Spleen (tissue), 11 donors: ENCODE data around the gene OR4K17. TPM values are rescaled to one million over a fixed set of nuclear protein-coding genes. Genes with fewer than 3 reads are reported as not detected.

Experiments used
- polyA plus RNA-seq, 3 donors: library from polyadenylated mRNA; stranded (reverse); fragments of 200-250 nt; gene quantifications; one replicate each; pipeline ENCODE4 v1.2.1, GENCODE V29; 2013
- small RNA-seq, 4 donors: library from RNA; depleted of rRNA; stranded (forward); fragments of <200 nt; gene quantifications; one replicate each; pipeline ENCODE3, GENCODE V24; 2016
- total RNA-seq, 7 donors: library from RNA; depleted of rRNA in 3 of 7; stranded (reverse); fragments of >200 nt in 3 of 7; fragmentation: NEBNext Ultra II Directional in 4 of 7; extraction: Animal tissue kit (Norgen Biotek cat#: 25700) in 4 of 7; gene quantifications; one replicate each; pipeline versions ENCODE4 v1.1.0 to v1.2.1, GENCODE V29; 2016 to 2021
- donor health status: healthy with polysubstance abuse.
- donor health status: DM: no; HTN: no; CAD: no; lungs with moderate emphysema.
- donor health status: DM: no; HTN: no; CAD: no.
- donor health status: Bipolar disorder and iron deficiency.
- donor health status: healthy.
- donor health status: DM: no; HTN: no; CAD: no.
- donor health status: DM: yes; HTN: yes; CAD: no.

OR4K17 gene
- total and polyA plus RNA-seq, 10 donors: not detected

Small RNA genes lying within 50 kb of the gene (small RNA-seq; reads per million reads assigned to genes)
- gene RNA5SP380: 0 reads per million in 4 donors

Other genes with a start within 250 kb of the OR4K17 start
- gene OR4K2, start 235.6 kb upstream of the OR4K17 start, total RNA-seq: not detected
- gene OR4K2, start 235.6 kb upstream of the OR4K17 start, polyA plus RNA-seq: not detected
- not detected for gene OR4K5, start 190.1 kb upstream of the OR4K17 start, total RNA-seq
- gene OR4K5, start 190.1 kb upstream of the OR4K17 start, polyA plus RNA-seq: not detected
- gene OR4K1, start 179.8 kb upstream of the OR4K17 start, total RNA-seq: not detected
- not detected for gene OR4K1, start 179.8 kb upstream of the OR4K17 start, polyA plus RNA-seq
- not detected for gene OR4K15, start 135.1 kb upstream of the OR4K17 start, total RNA-seq
- not detected for gene OR4K15, start 135.1 kb upstream of the OR4K17 start, polyA plus RNA-seq
- not detected for gene OR4Q2, start 108.6 kb upstream of the OR4K17 start, total RNA-seq
- not detected for gene OR4Q2, start 108.6 kb upstream of the OR4K17 start, polyA plus RNA-seq
- gene OR4K14, start 91.4 kb upstream of the OR4K17 start, total RNA-seq: not detected
- not detected for gene OR4K14, start 91.4 kb upstream of the OR4K17 start, polyA plus RNA-seq
- gene OR4K13, start 74.7 kb upstream of the OR4K17 start, total RNA-seq: not detected
- gene OR4K13, start 74.7 kb upstream of the OR4K17 start, polyA plus RNA-seq: not detected
- gene OR4L1, start 50.7 kb upstream of the OR4K17 start, total RNA-seq: not detected
- gene OR4L1, start 50.7 kb upstream of the OR4K17 start, polyA plus RNA-seq: not detected
- not detected for gene OR4N5, start 28.1 kb downstream of the OR4K17 start, total RNA-seq
- not detected for gene OR4N5, start 28.1 kb downstream of the OR4K17 start, polyA plus RNA-seq
- gene OR11G2, start 80.2 kb downstream of the OR4K17 start, total RNA-seq: not detected
- not detected for gene OR11G2, start 80.2 kb downstream of the OR4K17 start, polyA plus RNA-seq
- gene OR11H6, start 113.0 kb downstream of the OR4K17 start, total RNA-seq: not detected
- not detected for gene OR11H6, start 113.0 kb downstream of the OR4K17 start, polyA plus RNA-seq
- not detected for gene OR11H7, start 118.2 kb downstream of the OR4K17 start, total RNA-seq
- gene OR11H7, start 118.2 kb downstream of the OR4K17 start, polyA plus RNA-seq: not detected
- gene OR11H4, start 128.5 kb downstream of the OR4K17 start, total RNA-seq: not detected
- not detected for gene OR11H4, start 128.5 kb downstream of the OR4K17 start, polyA plus RNA-seq
- 10 to 100 TPM; 12.5 to 21.9 (median 18.8) TPM for gene TTC5, start 195.2 kb downstream of the OR4K17 start, total RNA-seq
- 1 to 10 TPM; 5.9 to 7.2 (median 6.7) TPM for gene TTC5, start 195.2 kb downstream of the OR4K17 start, polyA plus RNA-seq
- gene CCNB1IP1, start 222.5 kb downstream of the OR4K17 start, total RNA-seq: 10 to 100 TPM; 21.1 to 32.8 (median 27.9) TPM
- 10 to 100 TPM; 30.4 to 49.1 (median 43.6) TPM for gene CCNB1IP1, start 222.5 kb downstream of the OR4K17 start, polyA plus RNA-seq
- 10 to 100 TPM; 10.9 to 25.0 (median 17.2) TPM for gene PARP2, start 232.9 kb downstream of the OR4K17 start, total RNA-seq
- gene PARP2, start 232.9 kb downstream of the OR4K17 start, polyA plus RNA-seq: 10 to 100 TPM in 2 of 3 donors, 1 to 10 TPM in 1; 9.1 to 12.0 (median 11.3) TPM